Posterior cingulate gyrus (tissue), 11 donors: Measurements from ENCODE around the gene PDZRN3.

Experiments used
- DNase-seq, 10 donors: peaks; one replicate each; pipeline versions ENCODE4 v3.0.0 to v3.0.0-alpha.2; 2020 to 2021; ENCODE audit warnings: mixed read lengths in 3 of 10
- intact Hi-C: fragments of 100-400 bp; cut with DNase I; formaldehyde crosslinking; loops from one replicate; pipeline ENCODE4 v1.15.1; 2023

Gene PDZRN3

DNA sequence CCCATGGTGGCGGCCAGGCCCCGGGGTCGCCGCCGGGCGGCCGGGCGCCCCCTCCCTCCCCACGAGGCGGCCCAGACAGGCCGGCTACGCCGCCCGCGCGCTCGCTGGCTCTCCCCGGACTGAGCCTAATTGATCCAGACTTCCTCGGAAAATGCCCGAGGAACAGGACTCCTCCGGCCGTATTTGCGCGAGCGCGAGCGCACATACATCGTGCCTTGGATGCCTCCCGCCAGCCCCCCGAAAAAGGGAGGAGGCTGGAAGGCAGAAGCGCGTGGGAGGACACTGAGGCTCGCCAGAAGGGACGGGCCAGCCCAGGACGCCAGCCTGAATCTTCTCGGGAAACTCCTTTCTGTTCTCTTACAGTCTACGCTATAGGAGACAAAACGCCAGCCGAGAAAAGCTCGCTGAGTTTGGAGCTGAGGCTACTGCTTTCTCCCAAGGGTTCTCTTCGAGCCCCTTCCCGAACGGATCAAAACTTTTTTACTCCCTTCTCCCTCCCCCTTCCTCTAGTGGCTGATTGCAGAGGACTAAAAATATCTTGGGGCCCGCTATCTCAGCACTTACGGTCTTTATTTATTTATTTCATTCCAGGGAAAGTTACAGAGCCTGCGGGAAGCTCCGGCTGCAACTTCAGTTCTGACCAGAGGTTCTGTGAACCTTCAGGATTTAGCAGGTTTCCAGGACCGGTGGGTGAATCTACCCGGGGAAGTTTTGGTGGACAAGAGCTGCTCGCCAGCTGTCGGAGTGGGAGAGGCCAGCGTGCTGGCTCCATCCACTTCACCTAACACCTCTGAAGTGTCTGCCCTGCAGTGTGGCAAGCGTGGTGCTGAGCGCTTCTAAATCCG is at the start of gene PDZRN3:
PDZRN3 (minus strand) TSS at position 121 of the 845 bp plus-strand sequence.
- intact Hi-C loops, result loop anchor here (10.0 kb wide), 2 partner anchors 110 to 220 kb away; no protein-coding TSS in a partner anchor
- peak in 9 of 10 donors; percentile 31 to 88 (median 56) for DNase-seq

DNA sequence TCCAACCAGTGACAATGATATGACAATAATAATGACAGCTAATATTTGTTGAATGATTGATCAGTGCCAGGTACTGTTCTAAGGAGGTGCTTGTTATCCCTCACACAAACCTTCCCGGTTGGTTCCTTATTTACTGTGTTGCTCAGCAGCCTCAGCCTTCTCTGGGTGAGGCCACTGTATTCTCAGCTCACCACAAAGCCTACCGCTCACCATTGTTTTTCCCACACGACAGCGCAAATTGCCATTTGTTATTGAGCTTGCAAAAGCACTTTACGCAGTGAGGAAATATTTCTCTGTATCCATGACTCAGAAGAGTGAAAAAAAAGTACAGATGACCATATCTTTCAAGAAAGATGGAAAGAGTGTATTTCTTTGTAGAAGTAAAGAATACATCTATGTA is 49.5 kb upstream of the PDZRN3 start:
- intact Hi-C loops, result no loop called here
- DNase-seq, result no peak

DNA sequence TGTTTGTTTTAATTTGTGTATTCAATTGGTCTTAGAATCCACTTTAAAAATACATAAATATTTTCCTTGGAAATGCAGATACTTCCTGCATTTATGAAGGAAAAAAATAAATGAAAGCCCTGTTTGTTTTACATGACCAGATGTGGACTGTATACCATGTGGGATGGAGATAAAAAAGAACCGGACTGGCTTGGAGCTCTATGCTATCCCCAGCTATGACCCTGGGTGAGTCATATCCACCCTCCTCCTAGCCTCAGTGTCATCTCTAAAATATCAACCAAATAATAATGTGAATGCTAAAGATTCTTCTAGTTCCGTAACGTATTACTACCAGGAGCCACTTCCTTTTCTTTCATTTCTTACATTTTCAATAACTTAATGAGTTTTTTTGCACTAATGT is 44.5 kb upstream of the PDZRN3 start:
- intact Hi-C loops, result no loop called here
- DNase-seq, result no peak

DNA sequence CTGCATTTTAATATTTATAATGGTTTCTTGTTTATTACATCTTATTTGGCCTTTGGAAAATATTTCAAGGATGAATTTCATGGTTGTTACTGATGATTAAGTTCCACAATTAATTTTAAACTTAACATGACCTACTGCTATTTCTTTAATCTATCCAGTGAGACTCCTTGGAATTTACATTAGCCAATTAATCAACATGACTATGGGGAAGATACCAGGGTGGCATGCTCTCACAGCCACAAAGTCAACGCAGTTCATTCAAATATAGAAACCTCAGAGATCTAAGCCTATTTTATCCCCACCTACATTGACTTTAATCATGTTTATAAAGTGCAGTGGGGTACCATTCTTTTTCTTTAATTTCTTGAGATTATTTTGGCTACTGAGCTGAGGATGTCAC is 43.6 kb upstream of the PDZRN3 start:
- no peak for DNase-seq
- intact Hi-C loops, result no loop called here

DNA sequence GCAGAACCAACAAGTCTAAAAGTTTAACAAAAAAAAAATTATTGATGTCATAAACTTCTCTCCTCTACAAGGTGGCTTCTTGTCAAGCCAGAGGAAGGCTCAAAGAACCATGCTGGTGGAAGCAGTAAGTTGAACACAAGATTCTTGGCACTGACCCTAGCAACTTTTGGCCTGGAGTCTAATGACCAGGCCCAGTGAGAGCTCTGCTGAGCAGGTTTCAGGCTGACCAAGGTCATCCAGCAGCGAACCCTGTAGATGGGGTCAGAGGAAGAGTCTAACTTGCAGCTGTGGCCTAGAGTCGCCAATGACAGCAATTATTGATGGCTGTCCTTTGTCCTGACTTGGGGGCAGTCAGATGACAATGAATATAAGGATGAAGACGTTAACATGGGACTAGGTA is 43.1 kb upstream of the PDZRN3 start:
- no peak for DNase-seq
- intact Hi-C loops, result no loop called here

DNA sequence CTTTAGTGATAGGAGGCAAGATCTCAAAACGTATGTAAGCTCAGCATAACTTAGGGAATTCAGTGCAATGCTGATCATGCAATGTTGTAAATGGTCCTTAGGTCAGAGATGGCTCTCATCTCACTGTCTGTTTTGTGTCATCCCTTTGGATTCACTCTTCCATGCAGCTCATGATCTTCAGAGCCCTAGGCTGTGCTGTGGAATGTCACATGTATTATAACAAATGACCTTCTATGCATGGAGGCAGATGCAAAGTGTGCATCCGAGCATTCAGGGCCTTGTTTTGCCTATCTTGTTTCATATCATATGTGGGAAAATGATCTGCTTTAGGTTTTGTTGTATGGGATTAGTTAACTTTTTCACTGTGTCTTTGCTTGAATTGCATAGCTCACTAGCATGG is 40.5 kb upstream of the PDZRN3 start:
- no peak for DNase-seq
- intact Hi-C loops, result no loop called here

DNA sequence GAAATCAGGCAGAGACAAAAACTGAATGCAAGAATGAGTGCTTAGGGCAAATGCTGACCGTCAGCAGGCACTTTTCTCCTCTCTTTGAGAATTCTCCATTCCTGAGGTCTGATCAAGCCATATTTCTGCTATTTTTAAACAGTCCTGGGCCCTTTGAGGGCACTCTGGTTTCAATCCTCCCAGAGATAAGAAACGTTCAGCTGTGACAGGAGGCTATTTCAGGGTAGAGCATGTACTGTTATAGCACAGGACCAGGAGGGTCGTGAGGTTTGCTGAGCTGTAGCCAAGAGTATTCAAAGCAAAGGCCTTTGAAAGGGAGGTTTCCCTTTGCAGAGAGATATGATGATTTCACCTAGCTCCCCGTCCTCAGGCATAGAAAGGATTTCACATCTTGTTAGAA is 39.6 kb upstream of the PDZRN3 start:
- DNase-seq, result no peak
- intact Hi-C loops, result no loop called here

DNA sequence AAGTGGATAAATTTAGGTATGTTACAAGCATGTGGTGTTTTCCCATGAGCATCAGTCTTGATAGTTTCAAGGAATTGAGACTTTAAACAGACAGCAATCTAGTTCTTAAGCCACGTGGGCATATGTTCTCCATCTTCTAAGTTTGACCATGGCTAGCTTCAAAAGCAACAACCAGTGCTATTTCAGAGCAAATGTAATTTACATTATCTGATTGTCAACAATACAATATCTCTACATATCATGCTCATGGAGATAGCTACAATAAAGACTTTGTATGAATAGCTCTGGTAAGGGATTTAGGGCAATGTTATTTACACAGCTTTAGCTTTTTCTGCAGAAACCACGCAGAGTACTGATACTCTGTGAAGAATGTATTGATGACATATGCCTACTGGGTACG is 38.8 kb upstream of the PDZRN3 start:
- DNase-seq, result no peak
- intact Hi-C loops, result no loop called here

DNA sequence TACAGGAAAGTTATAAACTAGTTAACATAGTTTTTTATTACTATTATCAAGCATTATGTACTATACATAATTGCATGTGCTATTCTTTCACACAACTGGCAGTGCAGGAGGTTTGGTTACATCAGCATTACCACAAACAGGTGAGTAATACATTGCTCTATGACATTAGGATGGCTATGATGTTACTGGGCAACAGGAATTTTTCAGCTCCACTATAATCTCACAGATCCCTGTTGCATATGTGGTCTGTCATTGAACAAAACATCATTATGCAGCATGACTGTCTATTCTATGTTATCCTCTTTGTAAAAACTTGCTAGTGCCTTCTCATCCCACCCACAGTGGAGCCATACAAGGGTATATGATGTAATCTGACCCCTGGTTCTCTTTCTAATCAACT is 36.5 kb upstream of the PDZRN3 start:
- intact Hi-C loops, result no loop called here
- no peak for DNase-seq

DNA sequence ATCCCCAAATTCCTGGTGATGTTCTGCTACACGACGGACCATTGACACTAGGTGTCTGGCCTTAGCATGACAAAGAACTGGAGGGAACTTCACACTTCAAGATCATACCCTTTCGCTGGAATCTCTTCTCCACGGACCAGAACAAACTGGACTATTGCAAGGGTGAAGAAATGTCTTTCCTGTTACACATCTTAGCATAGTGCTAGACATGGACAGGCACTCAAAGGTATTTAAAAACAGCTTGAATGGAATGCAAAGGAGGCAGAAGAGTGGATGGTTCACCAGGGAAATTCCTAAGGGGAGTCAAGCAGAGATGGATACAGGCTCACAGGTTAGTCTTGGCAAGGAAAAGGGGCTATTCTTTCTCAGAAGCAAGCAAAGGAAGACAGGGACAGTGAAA is 33.5 kb upstream of the PDZRN3 start:
- DNase-seq, result no peak
- intact Hi-C loops, result no loop called here

DNA sequence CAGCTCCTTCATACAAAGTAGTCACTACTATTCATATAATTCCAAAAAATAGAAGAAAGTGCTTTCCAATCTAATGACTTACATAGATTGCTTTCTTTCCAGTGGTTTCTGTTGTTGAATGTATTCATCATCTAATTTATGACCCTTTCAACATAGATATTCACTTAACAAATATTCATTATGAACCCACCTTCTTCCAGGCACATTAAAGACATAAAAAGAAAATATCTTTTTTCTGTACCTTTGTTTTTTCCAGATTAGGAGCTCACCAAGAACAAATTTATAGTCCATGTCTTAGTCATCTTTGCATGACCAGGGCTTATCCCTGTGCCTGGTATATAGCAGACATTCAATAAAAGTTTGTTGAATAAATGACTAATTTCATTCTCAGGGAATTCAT is 32.4 kb upstream of the PDZRN3 start:
- DNase-seq, result no peak
- intact Hi-C loops, result no loop called here

DNA sequence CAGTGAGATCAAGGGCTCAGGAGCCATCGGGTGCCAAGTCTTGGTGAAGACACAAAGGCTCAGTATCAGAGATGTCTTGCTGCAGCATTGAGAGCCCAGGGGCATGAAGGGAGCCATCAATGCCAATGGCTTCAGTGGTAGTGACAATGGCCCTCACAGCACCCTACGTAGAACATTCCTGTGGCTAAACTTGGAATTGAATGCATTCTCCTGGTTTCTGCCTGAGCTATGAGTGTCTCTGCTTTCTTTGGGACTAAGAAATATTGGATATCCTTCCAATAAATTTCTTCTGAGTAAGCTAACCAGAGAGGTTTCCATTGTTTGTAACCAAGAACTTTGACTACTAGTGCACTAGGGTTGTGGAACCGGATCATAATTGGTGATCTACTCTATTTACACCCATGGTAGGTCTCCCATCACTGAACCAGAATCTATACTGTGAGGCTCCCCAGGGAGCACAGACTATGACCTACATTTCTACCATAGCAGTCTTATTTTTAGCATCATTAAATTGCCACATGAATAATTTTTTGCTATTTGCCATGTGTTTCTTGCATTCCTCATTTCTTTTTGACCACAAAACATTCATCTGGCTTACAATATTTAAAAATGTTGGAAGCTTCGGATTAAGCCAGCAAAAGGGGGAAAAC is 31.6 kb upstream of the PDZRN3 start:
- intact Hi-C loops, result no loop called here
- DNase-seq, result no peak

DNA sequence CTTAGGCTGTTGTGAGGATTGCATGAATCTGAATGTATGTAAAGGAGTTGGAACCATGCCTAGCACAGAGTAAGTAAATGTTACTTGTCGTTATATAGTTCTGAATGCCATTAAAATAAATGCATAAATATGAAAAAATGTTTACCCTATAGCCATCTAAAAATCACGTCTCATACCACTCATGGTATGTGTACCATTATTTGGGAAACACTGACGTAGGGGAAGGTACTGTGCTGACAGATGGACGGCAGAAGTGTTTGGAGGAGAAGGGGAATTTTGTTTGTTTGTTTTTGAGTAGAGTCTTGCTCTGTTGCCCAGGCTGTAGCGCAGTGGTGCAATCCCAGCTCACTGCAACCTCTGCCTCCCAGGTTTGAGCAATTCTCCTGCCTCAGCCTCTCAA is 30.5 kb upstream of the PDZRN3 start:
- DNase-seq, result no peak
- intact Hi-C loops, result no loop called here

DNA sequence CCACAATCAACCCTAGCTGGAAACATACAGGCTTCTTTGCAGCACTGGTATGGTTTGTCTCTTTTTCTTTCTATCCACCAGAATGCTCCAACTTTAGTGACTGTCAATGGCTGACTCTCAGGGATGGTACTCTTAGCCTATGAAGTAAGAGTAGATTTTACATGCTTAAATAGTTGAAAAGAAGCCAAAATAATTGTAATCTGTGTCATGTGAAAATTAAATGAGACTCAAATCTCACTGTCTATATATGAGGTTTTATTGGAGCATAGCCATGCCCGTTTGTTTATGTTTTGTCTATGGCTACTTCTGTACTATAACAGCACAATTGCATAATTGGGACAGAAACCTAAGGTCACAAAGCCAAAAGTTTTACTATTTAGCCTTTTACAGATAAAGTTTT is 29.1 kb upstream of the PDZRN3 start:
- intact Hi-C loops, result no loop called here
- no peak for DNase-seq

DNA sequence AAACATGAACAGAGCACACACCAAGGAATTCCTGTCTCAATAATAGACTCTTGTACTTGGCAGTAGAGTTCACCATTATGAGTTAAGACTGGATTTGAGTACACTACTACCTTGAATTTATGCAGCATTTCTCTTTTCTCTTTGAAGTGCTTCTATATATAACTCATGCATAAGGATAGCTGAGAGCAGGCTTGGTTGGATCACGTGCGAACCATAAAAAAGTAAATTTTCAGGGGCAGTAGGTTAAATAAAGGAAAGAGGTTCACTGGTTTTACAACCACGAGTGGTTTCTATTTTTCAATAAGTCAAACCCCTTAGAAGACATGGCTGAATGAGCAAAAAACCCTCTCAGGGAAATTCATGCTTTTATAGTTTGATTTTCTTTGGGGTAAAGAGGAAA is 28.6 kb upstream of the PDZRN3 start:
- intact Hi-C loops, result no loop called here
- DNase-seq, result no peak

DNA sequence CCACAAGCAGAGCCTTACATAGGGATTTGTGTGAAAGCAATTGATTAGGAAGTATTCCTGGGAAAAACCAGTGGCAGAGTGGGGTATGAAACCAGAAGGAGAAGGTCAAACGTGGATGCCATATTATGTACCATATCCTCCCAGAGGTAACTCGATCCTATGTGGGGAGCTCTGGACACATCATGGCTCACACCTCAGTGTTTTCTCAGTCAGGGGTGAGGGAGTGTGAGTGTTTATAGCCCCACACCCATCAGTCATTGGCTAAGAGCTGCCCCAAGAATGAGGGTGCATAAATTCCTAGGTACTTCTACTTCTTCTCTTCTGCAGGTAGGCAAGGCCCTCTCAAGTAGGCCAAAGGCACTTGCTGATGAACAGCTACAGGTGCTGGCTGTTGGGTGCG is 28.2 kb upstream of the PDZRN3 start:
- intact Hi-C loops, result no loop called here

DNA sequence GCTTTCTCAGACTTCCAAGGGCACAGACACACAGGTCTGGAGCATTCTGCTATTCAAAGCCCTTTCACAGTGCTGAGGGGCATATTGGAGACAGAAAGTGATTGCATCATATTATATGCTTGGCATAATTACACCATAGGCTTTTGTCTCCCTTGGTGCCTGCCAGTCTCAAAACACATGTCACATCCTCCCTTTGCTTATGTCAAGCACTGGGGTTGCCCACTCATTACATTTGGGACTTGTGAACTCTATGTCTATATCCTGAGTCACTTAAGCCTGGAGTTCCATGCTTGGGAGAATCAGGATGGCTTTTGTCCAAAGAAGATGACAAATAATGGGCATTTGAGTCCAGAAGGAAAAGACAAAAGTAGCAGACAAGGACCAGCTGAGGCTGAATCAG is 12.3 kb upstream of the PDZRN3 start:
- intact Hi-C loops, result no loop called here

More for the DNA sequence above, 28.2 kb upstream of the PDZRN3 start:
- DNase-seq, result no peak

DNA sequence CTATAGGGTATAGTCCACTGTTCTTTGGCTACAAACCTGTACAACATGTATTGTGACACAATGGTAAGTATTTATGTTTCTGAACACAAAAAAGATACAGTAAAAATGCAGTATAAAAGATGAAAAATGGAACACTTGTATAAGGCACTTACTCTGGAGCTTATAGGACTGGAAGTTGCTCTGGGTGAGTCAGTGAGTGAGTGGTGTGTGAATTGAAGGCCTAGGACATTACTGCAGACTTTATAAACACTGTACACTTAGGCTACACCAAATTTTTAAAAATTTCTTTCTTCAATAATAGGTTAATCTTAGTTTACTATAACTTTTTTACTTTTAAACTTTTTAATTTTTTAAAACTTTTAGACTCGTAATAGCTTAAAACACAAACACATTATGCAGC is 10.5 kb upstream of the PDZRN3 start:
- intact Hi-C loops, result no loop called here
- DNase-seq, result no peak

More for the DNA sequence above, 12.3 kb upstream of the PDZRN3 start:
- DNase-seq, result no peak

DNA sequence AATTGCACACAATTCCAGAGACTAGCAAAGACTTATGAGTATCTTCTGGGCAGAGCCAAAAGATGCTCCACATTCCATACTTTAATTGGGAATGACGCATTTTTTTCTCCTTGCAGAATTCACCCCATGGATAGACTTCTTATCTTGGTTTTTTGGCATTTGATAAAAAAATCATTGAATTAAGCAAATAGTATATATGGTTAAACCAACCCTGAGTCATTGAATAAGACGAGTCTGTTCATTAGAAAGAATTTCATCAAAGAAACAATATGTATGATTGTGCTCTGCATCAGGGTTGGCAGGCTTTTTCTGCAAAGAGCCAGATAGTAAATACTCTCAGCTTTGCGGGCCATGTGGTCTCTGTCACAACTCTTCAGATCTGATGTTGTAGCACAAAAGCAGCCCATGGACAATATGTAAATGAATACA is 9.2 kb upstream of the PDZRN3 start:
- DNase-seq, result no peak
- intact Hi-C loops, result no loop called here

DNA sequence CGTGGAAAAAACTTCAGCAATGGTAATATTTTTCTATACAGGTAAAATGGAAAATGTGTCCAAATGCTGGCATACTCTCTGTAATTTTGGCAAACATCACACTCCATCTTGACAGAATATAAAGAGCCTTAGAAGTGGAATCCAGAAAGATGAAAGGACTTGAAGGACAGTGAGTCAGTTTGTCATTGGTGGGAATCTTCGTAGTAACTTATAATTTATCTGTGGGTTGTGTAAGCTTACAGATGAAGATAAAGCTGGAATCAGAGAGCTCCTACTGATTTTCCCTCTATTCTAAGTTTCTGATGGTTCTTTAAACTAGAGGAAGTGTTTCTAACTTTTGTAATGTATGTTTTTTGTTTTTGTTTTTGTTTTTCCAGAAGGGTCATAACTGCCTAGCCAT is 8.7 kb upstream of the PDZRN3 start:
- no peak for DNase-seq
- intact Hi-C loops, result no loop called here

DNA sequence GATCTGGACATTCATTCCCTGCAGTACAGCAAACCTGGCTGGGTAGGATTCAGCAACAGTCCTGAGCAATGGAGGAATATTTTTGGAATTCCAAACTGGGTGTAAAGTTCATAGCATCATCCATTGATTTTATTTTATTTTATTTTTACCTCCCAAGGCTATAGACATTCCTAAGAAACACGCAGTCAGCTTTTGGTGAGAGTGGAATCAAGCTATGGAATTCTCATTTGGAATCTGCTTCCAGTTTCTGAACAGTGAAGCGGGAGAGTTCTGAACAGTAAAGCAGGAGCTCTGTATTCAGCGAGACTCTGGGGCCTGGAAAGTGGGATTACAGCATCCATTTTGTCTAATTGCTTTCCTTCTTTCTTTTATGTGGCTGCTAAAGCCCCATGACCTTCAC is 1.4 kb upstream of the PDZRN3 start:
- no peak for DNase-seq
- intact Hi-C loops, result loop anchor here (10.0 kb wide), 2 partner anchors 111 to 219 kb away; no protein-coding TSS in a partner anchor
